Measurements from ENCODE around the gene SLC22A1. TPM values are rescaled to one million over a fixed set of nuclear protein-coding genes. Genes with fewer than 3 reads are reported as not detected.

SLC22A1 gene
- total and polyA plus RNA-seq, 2 experiments from 2014 or later, result 0.10 to 0.65 TPM

GRCh38 chr6:160088069-160088783 lies 33.4 kb upstream of the SLC22A1 start:
- peak; percentile 70 to 76 for TF ChIP-seq CTCF (conservative IDR thresholded peaks at IDR 0.05; ENCODE audit: low read depth in 2 of 2)
- no peak for TF ChIP-seq REST (IDR thresholded peaks at IDR 0.05; ENCODE audit: unreplicated experiment)
- H3K4me3 Mint-ChIP-seq, result no peak overlapping the region
- no peaks in the 10 kb centered on the region for H3K9me3 Mint-ChIP-seq
- Histone ChIP-seq H3K79me2 (replicated peaks; ENCODE audit: insufficient read depth) (no peaks in the 10 kb centered on the region), H2AFZ (no peak overlapping the region), H3K9me2 (ENCODE audit: insufficient read depth) (no peaks in the 10 kb centered on the region), H3K4me1 (ENCODE audit: insufficient read depth) (no peaks in the 10 kb centered on the region), H3K4me3 (no peak overlapping the region), H3F3A (replicated peaks; ENCODE audit: low read depth) (0 out of 2 replicates have a peak, but pooled peaks cover 3% of the 10 kb centered on the region), H3K36me3 (ENCODE audit: insufficient read depth) (peaks cover 39% of the 10 kb centered on the region), H3K27ac (ENCODE audit: low read depth) (0 out of 2 replicates have a peak overlapping the region, but pooled peaks have one; percentile 50), H4K20me1 (replicated peaks; ENCODE audit: insufficient read depth) (peaks cover 4% of the 10 kb centered on the region; the same call in 1 of the 2 replicates), H3K4me2 (no peak overlapping the region), H3K27me3 (ENCODE audit: insufficient read depth) (no peaks in the 10 kb centered on the region)
- H3K4me1 Mint-ChIP-seq, result no peaks in the 10 kb centered on the region
- H3K27me3 Mint-ChIP-seq (ENCODE audit: insufficient read depth, low read depth, poor library complexity), result no peaks in the 10 kb centered on the region
- peak; percentile 71 for DNase-seq (ENCODE audit: low spot score)
- no peak overlapping the region for H3K27ac Mint-ChIP-seq
- H3K36me3 Mint-ChIP-seq (ENCODE audit: low read depth), result peaks cover 80% of the 10 kb centered on the region
- ATAC-seq, result peak; percentile 88

- no peak overlapping the region for H3K4me3 ChIP-seq
- H3K9me2 ChIP-seq (ENCODE audit: insufficient read depth), result no peaks in the 10 kb centered on the region
- ATAC-seq (no peak), DNase-seq (ENCODE audit: low spot score) (no peak)
- H3F3A ChIP-seq (replicated peaks; ENCODE audit: low read depth), result 0 out of 2 replicates have a peak, but pooled peaks cover 3% of the 10 kb centered on the region
- Mint-ChIP-seq H3K4me1 (no peaks in the 10 kb centered on the region), H3K27me3 (ENCODE audit: insufficient read depth, low read depth, poor library complexity) (peaks cover 3% of the 10 kb centered on the region), H3K4me3 (no peak overlapping the region), H3K36me3 (ENCODE audit: low read depth) (peaks cover 80% of the 10 kb centered on the region), H3K27ac (no peak overlapping the region), H3K9me3 (no peaks in the 10 kb centered on the region)
- no peak overlapping the region for H2AFZ ChIP-seq
- no peaks in the 10 kb centered on the region for H3K4me1 ChIP-seq (ENCODE audit: insufficient read depth)
- peaks cover 39% of the 10 kb centered on the region for H3K36me3 ChIP-seq (ENCODE audit: insufficient read depth)
- no peak overlapping the region for H3K27ac ChIP-seq (ENCODE audit: low read depth)
- H3K4me2 ChIP-seq, result no peak overlapping the region
- H3K79me2 ChIP-seq (replicated peaks; ENCODE audit: insufficient read depth), result no peaks in the 10 kb centered on the region
- peaks cover 4% of the 10 kb centered on the region; the same call in 1 of the 2 replicates for H4K20me1 ChIP-seq (replicated peaks; ENCODE audit: insufficient read depth)
- H3K27me3 ChIP-seq (ENCODE audit: insufficient read depth), result no peaks in the 10 kb centered on the region
- TF ChIP-seq EZH2 (IDR thresholded peaks at IDR 0.05; ENCODE audit: low read depth, unreplicated experiment), result no peak
- no peak for TF ChIP-seq CREB1 (CRISPR knock-in tag; IDR thresholded peaks at IDR 0.05; ENCODE audit: low read depth)
- no peak for TF ChIP-seq CTCF (conservative IDR thresholded peaks at IDR 0.05; ENCODE audit: low read depth in 2 of 2)
- TF ChIP-seq EZH2phosphoT487 (IDR thresholded peaks at IDR 0.05; ENCODE audit: unreplicated experiment), result no peak
- TF ChIP-seq POLR2AphosphoS5 (IDR thresholded peaks at IDR 0.05; ENCODE audit: low read depth), result no peak
- no peak for TF ChIP-seq STAT1 (IDR thresholded peaks at IDR 0.05; ENCODE audit: unreplicated experiment)
- no peak for TF ChIP-seq ETS1 (IDR thresholded peaks at IDR 0.05)
These were observed 32.7 kb upstream of the SLC22A1 start for GRCh38 chr6:160088784-160089533.

All from GM23338 (cell line).